HEK293 (cell line): ENCODE data around the gene RAB9A.

Experiments used
- HOXC10 ChIP-seq: sonication (generic); formaldehyde crosslinking; IDR thresholded peaks from 2 replicates; pipeline ENCODE4 v1.8.1; 2023; ENCODE audit warnings: mild to moderate bottlenecking, missing genetic modification reagents
- KLF8 ChIP-seq: fragments of 450-650 bp; formaldehyde crosslinking; IDR thresholded peaks from 2 replicates; pipeline ENCODE4 v1.5.1; 2016; ENCODE audit warnings: missing biosample characterization, missing genetic modification characterization
- OSR2 ChIP-seq: fragments of 450-650 bp; formaldehyde crosslinking; IDR thresholded peaks from 2 replicates; pipeline ENCODE4 v1.5.1; 2016; ENCODE audit warnings: missing biosample characterization, missing genetic modification characterization
- SP7 ChIP-seq: fragments of 450-650 bp; formaldehyde crosslinking; IDR thresholded peaks from 2 replicates; pipeline ENCODE4 v1.5.1; 2016; ENCODE audit warnings: missing biosample characterization, missing genetic modification characterization
- TSHZ1 ChIP-seq: fragments of 450-650 bp; formaldehyde crosslinking; IDR thresholded peaks from 2 replicates; pipeline ENCODE4 v1.5.1; 2016; ENCODE audit warnings: missing biosample characterization, missing genetic modification characterization, borderline replicate concordance
- ZEB2 ChIP-seq: fragments of 450-650 bp; formaldehyde crosslinking; IDR thresholded peaks from 2 replicates; pipeline ENCODE4 v1.5.1; 2016; ENCODE audit warnings: missing biosample characterization, missing genetic modification characterization
- ZFP41 ChIP-seq: fragments of 450-650 bp; formaldehyde crosslinking; IDR thresholded peaks from 2 replicates; pipeline ENCODE4 v1.5.1; 2016; ENCODE audit warnings: missing biosample characterization, missing genetic modification characterization, borderline replicate concordance
- ZNF10 ChIP-seq: fragments of 450-650 bp; formaldehyde crosslinking; IDR thresholded peaks from 2 replicates; pipeline ENCODE4 v1.5.1; 2017; ENCODE audit warnings: missing biosample characterization, missing genetic modification characterization
- ZNF138 ChIP-seq: fragments of 450-650 bp; formaldehyde crosslinking; IDR thresholded peaks from 2 replicates; pipeline ENCODE4 v1.5.1; 2016; ENCODE audit warnings: missing biosample characterization, missing genetic modification characterization, borderline replicate concordance
- ZNF169 ChIP-seq: fragments of 450-650 bp; formaldehyde crosslinking; IDR thresholded peaks from 2 replicates; pipeline ENCODE4 v1.5.1; 2016; ENCODE audit warnings: missing biosample characterization, missing genetic modification characterization
- ZNF175 ChIP-seq: fragments of 450-650 bp; formaldehyde crosslinking; IDR thresholded peaks from 2 replicates; pipeline ENCODE4 v1.5.1; 2016; ENCODE audit warnings: missing biosample characterization, missing genetic modification characterization
- ZNF266 ChIP-seq: fragments of 450-650 bp; formaldehyde crosslinking; IDR thresholded peaks from 2 replicates; pipeline ENCODE4 v1.5.1; 2016; ENCODE audit warnings: missing biosample characterization, missing genetic modification characterization, low read depth
- ZNF324 ChIP-seq: fragments of 450-650 bp; formaldehyde crosslinking; IDR thresholded peaks from 2 replicates; pipeline ENCODE4 v1.5.1; 2016; ENCODE audit warnings: missing biosample characterization, missing genetic modification characterization
- ZNF510 ChIP-seq: fragments of 450-650 bp; formaldehyde crosslinking; IDR thresholded peaks from 2 replicates; pipeline ENCODE4 v1.5.1; 2018; ENCODE audit warnings: mild to moderate bottlenecking, missing genetic modification characterization, missing biosample characterization; ENCODE audit not compliant: insufficient replicate concordance
- ZNF585B ChIP-seq: fragments of 450-650 bp; formaldehyde crosslinking; IDR thresholded peaks from 2 replicates; pipeline ENCODE4 v1.5.1; 2016; ENCODE audit warnings: missing biosample characterization, missing genetic modification characterization
- ZNF654 ChIP-seq: fragments of 450-650 bp; formaldehyde crosslinking; IDR thresholded peaks from 2 replicates; pipeline ENCODE4 v1.5.1; 2016; ENCODE audit warnings: low read depth, missing biosample characterization, missing genetic modification characterization
- ZNF664 ChIP-seq: fragments of 450-650 bp; formaldehyde crosslinking; IDR thresholded peaks from 2 replicates; pipeline ENCODE4 v1.5.1; 2016; ENCODE audit warnings: missing biosample characterization, missing genetic modification characterization
- ZNF76 ChIP-seq: fragments of 450-650 bp; formaldehyde crosslinking; IDR thresholded peaks from 2 replicates; pipeline ENCODE4; 2016; ENCODE audit warnings: low read depth, missing biosample characterization, missing genetic modification characterization, borderline replicate concordance
- TF ChIP-seq, protein P1 (sequence below): fragments of 450-650 bp; formaldehyde crosslinking; IDR thresholded peaks from 2 replicates; pipeline ENCODE4 v1.5.1; 2016; ENCODE audit warnings: missing biosample characterization, missing genetic modification characterization, low read depth
- TF ChIP-seq, protein P2 (sequence below): fragments of 450-650 bp; formaldehyde crosslinking; IDR thresholded peaks from 2 replicates; pipeline ENCODE4 v1.5.1; 2017; ENCODE audit warnings: missing biosample characterization, mild to moderate bottlenecking, missing genetic modification characterization, moderate library complexity
- TF ChIP-seq, protein P3 (sequence below): fragments of 450-650 bp; formaldehyde crosslinking; conservative IDR thresholded peaks from 2 replicates; pipeline ENCODE4 v1.5.1; 2016; ENCODE audit warnings: low read depth, missing biosample characterization, missing genetic modification characterization
- TF ChIP-seq, protein P4 (sequence below): fragments of 450-650 bp; formaldehyde crosslinking; IDR thresholded peaks from 2 replicates; pipeline ENCODE4 v1.5.1; 2016; ENCODE audit warnings: missing biosample characterization, missing genetic modification characterization
- TF ChIP-seq, protein P5 (sequence below): fragments of 450-650 bp; formaldehyde crosslinking; IDR thresholded peaks from 2 replicates; pipeline ENCODE4 v1.5.1; 2017; ENCODE audit warnings: missing biosample characterization, missing genetic modification characterization

The RAB9A gene

DNA sequence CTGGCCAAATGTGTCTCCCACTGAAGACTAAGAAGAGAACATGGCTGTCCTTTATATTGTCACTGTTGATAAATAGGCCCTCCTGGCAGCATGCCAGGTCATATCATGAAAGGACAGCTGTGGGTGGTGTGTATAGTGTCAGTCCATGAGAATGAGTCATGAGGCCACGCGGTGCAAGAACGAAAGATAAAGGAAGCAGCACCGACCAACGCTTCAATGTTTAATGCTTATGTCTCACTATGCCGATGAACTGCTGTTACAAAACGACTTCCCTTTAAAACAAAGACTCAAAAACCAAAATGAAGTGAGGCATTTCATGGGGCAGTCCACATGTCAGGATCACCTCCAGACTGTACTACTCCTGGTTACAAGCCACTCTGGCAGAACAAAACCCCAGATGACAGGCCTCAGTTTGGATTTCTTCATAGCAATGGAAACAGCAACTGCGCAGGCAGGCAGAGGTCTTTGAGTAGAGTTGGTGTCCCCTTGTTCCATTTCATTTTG, 41.2 kb upstream of the RAB9A start (continued):
- TF ChIP-seq OSR2 (tag by site-specific recombination) (peak; percentile 15; the same call in 1 of the 2 replicates), KLF8 (tag by site-specific recombination) (peak; percentile 72; the same call in 1 of the 2 replicates), ZNF324 (tag by site-specific recombination) (peak; percentile 75), TSHZ1 (tag by site-specific recombination) (peak; percentile 82), ZNF664 (no peak), HOXC10 (CRISPR knock-in tag) (no peak), SP7 (tag by site-specific recombination) (peak; percentile 80), ZNF175 (tag by site-specific recombination) (no peak), ZNF169 (no peak), ZFP41 (tag by site-specific recombination) (no peak), ZNF510 (tag by site-specific recombination) (no peak), ZNF138 (tag by site-specific recombination) (no peak), ZNF266 (tag by site-specific recombination) (no peak), ZNF10 (tag by site-specific recombination) (peak; percentile 63; the same call in 1 of the 2 replicates), ZEB2 (tag by site-specific recombination) (peak; percentile 93), ZNF76 (peak; percentile 16; the same call in 1 of the 2 replicates), ZNF585B (tag by site-specific recombination) (no peak), ZNF654 (tag by site-specific recombination) (no peak)
- TF ChIP-seq, protein P1, sequence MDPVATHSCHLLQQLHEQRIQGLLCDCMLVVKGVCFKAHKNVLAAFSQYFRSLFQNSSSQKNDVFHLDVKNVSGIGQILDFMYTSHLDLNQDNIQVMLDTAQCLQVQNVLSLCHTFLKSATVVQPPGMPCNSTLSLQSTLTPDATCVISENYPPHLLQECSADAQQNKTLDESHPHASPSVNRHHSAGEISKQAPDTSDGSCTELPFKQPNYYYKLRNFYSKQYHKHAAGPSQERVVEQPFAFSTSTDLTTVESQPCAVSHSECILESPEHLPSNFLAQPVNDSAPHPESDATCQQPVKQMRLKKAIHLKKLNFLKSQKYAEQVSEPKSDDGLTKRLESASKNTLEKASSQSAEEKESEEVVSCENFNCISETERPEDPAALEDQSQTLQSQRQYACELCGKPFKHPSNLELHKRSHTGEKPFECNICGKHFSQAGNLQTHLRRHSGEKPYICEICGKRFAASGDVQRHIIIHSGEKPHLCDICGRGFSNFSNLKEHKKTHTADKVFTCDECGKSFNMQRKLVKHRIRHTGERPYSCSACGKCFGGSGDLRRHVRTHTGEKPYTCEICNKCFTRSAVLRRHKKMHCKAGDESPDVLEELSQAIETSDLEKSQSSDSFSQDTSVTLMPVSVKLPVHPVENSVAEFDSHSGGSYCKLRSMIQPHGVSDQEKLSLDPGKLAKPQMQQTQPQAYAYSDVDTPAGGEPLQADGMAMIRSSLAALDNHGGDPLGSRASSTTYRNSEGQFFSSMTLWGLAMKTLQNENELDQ (tag by site-specific recombination) = no peak
- TF ChIP-seq, protein P2, sequence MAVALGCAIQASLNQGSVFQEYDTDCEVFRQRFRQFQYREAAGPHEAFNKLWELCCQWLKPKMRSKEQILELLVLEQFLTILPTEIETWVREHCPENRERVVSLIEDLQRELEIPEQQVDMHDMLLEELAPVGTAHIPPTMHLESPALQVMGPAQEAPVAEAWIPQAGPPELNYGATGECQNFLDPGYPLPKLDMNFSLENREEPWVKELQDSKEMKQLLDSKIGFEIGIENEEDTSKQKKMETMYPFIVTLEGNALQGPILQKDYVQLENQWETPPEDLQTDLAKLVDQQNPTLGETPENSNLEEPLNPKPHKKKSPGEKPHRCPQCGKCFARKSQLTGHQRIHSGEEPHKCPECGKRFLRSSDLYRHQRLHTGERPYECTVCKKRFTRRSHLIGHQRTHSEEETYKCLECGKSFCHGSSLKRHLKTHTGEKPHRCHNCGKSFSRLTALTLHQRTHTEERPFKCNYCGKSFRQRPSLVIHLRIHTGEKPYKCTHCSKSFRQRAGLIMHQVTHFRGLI = no peak
- TF ChIP-seq, protein P3, sequence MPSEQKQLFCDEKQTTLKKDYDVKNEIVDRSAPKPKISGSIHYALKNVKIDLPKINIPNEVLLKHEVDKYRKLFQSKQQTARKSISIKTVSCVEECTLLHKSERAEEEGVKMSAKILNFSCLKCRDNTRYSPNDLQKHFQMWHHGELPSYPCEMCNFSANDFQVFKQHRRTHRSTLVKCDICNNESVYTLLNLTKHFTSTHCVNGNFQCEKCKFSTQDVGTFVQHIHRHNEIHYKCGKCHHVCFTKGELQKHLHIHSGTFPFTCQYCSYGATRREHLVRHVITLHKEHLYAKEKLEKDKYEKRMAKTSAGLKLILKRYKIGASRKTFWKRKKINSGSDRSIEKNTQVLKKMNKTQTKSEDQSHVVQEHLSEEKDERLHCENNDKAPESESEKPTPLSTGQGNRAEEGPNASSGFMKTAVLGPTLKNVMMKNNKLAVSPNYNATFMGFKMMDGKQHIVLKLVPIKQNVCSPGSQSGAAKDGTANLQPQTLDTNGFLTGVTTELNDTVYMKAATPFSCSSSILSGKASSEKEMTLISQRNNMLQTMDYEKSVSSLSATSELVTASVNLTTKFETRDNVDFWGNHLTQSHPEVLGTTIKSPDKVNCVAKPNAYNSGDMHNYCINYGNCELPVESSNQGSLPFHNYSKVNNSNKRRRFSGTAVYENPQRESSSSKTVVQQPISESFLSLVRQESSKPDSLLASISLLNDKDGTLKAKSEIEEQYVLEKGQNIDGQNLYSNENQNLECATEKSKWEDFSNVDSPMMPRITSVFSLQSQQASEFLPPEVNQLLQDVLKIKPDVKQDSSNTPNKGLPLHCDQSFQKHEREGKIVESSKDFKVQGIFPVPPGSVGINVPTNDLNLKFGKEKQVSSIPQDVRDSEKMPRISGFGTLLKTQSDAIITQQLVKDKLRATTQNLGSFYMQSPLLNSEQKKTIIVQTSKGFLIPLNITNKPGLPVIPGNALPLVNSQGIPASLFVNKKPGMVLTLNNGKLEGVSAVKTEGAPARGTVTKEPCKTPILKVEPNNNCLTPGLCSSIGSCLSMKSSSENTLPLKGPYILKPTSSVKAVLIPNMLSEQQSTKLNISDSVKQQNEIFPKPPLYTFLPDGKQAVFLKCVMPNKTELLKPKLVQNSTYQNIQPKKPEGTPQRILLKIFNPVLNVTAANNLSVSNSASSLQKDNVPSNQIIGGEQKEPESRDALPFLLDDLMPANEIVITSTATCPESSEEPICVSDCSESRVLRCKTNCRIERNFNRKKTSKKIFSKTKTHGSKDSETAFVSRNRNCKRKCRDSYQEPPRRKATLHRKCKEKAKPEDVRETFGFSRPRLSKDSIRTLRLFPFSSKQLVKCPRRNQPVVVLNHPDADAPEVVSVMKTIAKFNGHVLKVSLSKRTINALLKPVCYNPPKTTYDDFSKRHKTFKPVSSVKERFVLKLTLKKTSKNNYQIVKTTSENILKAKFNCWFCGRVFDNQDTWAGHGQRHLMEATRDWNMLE = no peak
- TF ChIP-seq, protein P4, sequence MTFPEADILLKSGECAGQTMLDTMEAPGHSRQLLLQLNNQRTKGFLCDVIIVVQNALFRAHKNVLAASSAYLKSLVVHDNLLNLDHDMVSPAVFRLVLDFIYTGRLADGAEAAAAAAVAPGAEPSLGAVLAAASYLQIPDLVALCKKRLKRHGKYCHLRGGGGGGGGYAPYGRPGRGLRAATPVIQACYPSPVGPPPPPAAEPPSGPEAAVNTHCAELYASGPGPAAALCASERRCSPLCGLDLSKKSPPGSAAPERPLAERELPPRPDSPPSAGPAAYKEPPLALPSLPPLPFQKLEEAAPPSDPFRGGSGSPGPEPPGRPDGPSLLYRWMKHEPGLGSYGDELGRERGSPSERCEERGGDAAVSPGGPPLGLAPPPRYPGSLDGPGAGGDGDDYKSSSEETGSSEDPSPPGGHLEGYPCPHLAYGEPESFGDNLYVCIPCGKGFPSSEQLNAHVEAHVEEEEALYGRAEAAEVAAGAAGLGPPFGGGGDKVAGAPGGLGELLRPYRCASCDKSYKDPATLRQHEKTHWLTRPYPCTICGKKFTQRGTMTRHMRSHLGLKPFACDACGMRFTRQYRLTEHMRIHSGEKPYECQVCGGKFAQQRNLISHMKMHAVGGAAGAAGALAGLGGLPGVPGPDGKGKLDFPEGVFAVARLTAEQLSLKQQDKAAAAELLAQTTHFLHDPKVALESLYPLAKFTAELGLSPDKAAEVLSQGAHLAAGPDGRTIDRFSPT (tag by site-specific recombination) = peak; percentile 80
- TF ChIP-seq, protein P5, sequence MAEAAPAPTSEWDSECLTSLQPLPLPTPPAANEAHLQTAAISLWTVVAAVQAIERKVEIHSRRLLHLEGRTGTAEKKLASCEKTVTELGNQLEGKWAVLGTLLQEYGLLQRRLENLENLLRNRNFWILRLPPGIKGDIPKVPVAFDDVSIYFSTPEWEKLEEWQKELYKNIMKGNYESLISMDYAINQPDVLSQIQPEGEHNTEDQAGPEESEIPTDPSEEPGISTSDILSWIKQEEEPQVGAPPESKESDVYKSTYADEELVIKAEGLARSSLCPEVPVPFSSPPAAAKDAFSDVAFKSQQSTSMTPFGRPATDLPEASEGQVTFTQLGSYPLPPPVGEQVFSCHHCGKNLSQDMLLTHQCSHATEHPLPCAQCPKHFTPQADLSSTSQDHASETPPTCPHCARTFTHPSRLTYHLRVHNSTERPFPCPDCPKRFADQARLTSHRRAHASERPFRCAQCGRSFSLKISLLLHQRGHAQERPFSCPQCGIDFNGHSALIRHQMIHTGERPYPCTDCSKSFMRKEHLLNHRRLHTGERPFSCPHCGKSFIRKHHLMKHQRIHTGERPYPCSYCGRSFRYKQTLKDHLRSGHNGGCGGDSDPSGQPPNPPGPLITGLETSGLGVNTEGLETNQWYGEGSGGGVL (tag by site-specific recombination) = peak; percentile 70
